ENCODE results near the gene TNS3. TPM values are rescaled to one million over a fixed set of nuclear protein-coding genes. Genes with fewer than 3 reads are reported as not detected.
A peak's percentile ranks its signal among the peaks of the same experiment; 100 is the strongest.

TNS3 gene
- total RNA-seq, 1 experiment from 2014 or later: 9.5 TPM

- Histone ChIP-seq H4K91ac (ENCODE audit: insufficient read length, low read depth, low read length) (no peak overlapping the region), H2AK5ac (ENCODE audit: insufficient read length, low read length) (no peak overlapping the region), H3K23ac (ENCODE audit: insufficient read length, low read depth, low read length) (no peak overlapping the region), H3K79me1 (ENCODE audit: insufficient read depth, low read depth, low read length, poor library complexity, severe bottlenecking) (no peaks in the 10 kb centered on the region), H4K5ac (ENCODE audit: insufficient read length, low read depth, low read length) (no peak overlapping the region), H3K14ac (ENCODE audit: insufficient read depth, low read length) (no peak overlapping the region), H3T11ph (ENCODE audit: low read length) (no peak overlapping the region), H3K79me2 (ENCODE audit: insufficient read depth, low read length) (no peaks in the 10 kb centered on the region), H3K9me3 (ENCODE audit: control insufficient read depth, low read depth, low read length) (no peaks in the 10 kb centered on the region), H2BK15ac (ENCODE audit: low read depth, low read length) (no peak overlapping the region), H2BK20ac (ENCODE audit: low read depth, low read length, poor library complexity, severe bottlenecking) (no peak overlapping the region), H3K23me2 (ENCODE audit: insufficient read length, low read depth, low read length, poor library complexity, severe bottlenecking) (no peaks in the 10 kb centered on the region), H3K4ac (ENCODE audit: low read depth, low read length) (no peak overlapping the region), H3K27me3 (ENCODE audit: insufficient read depth, low read length) (no peaks in the 10 kb centered on the region), H2BK5ac (ENCODE audit: insufficient read length, low read length) (no peak overlapping the region), H2BK120ac (ENCODE audit: low read depth, low read length, poor library complexity, severe bottlenecking) (no peak overlapping the region), H3K4me2 (ENCODE audit: insufficient read depth, insufficient read length, low read length) (no peak overlapping the region), H3K18ac (ENCODE audit: insufficient read length, low read depth, low read length) (no peak overlapping the region), H3K9ac (ENCODE audit: extremely low read depth, insufficient read length, low read length) (no peak overlapping the region), H4K8ac (replicated peaks; ENCODE audit: insufficient read length, low read depth, low read length) (no peak overlapping the region), H2BK12ac (ENCODE audit: insufficient read length, low read depth, low read length) (no peak overlapping the region), H3K4me1 (ENCODE audit: insufficient read depth, low read length) (no peaks in the 10 kb centered on the region), H4K20me1 (ENCODE audit: control insufficient read depth, insufficient read depth, insufficient read length) (no peaks in the 10 kb centered on the region), H2AFZ (ENCODE audit: low read length) (no peak overlapping the region), H3K27ac (ENCODE audit: insufficient read length, low read depth, low read length) (no peak overlapping the region), H3K56ac (ENCODE audit: insufficient read length, low read depth, low read length) (no peak overlapping the region)
- no peaks in the 10 kb centered on the region for H3K9me3 Mint-ChIP-seq
- H3K4me3 Mint-ChIP-seq: no peak overlapping the region
- TF ChIP-seq CTCF (conservative IDR thresholded peaks at IDR 0.05): no peak
- no peaks in the 10 kb centered on the region for H3K4me1 Mint-ChIP-seq
- WGBS (ENCODE audit: extremely low coverage, insufficient read length, low lambda C conversion rate): no CpG with 5 or more reads among the region's 6 CpGs
- no peak for DNase-seq
- H3K27me3 Mint-ChIP-seq (ENCODE audit: low read depth): no peaks in the 10 kb centered on the region
- peaks cover 0 to 4% (median 2%) of the 10 kb centered on the region in 3 experiments; a peak in 3 of 7 replicates for H3K36me3 Mint-ChIP-seq (ENCODE audit: insufficient read depth in 1 of 3, low read depth in 3 of 3)
- peak overlapping the region in 1 of 3 experiments; percentile 44; a peak in 1 of 7 replicates for H3K27ac Mint-ChIP-seq
Observed at GRCh38 chr7:47293884-47294555, 287.9 kb downstream of the TNS3 start.
